ENCODE data around the gene PCDHA4. TPM values are rescaled to one million over a fixed set of nuclear protein-coding genes. Genes with fewer than 3 reads are reported as not detected.
"Not testable (repeated sequence)": the region's sequence is repeated elsewhere in the genome, so short reads cannot be mapped to it uniquely, and the experiment has no call there.

PCDHA4 gene
- 0.59 TPM for total RNA-seq
- long read RNA-seq, result 0 reads

DNA sequence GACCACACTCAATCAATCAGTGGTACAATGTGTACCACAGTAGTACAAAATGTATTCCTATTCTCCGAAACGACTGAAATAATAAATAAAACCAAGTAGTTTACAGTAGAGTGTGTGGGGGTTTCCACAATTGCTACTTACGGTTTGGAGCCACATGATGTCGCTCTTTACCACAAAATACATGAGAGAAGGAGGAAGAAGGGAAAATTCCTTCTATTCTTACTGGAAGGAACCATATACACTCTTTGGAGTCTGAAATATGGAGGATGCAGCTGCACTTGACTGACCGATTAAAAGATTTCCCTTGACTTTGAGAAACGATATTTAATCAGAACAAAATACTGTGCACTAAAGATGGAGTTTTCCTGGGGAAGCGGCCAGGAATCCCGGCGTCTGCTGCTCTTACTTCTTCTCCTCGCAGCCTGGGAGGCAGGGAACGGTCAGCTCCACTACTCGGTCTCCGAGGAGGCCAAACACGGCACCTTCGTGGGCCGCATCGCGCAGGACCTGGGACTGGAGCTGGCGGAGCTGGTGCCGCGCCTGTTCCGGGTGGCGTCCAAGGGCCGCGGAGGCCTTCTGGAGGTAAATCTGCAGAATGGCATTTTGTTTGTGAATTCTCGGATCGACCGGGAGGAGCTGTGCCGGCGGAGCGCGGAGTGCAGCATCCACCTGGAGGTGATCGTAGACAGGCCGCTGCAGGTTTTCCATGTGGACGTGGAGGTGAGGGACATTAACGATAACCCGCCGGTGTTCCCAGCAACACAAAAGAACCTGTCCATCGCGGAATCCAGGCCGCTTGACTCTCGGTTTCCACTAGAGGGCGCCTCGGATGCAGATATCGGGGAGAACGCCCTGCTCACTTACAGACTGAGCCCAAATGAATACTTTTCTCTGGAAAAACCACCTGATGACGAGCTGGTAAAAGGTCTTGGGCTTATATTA is at the start of gene PCDHA4:
Gene PCDHA4 (plus strand): TSS at position 235 of the 942 bp plus-strand sequence.
- intact Hi-C loops (cut with DNase I), result no loop called here
- DNase-seq (no peak), ATAC-seq (peak; percentile 51 to 83)
- Histone ChIP-seq H3K4me3 (peak within 1 kb of the TSS; percentile 42), H3K27ac (no peak within 1 kb of the TSS), H3K36me3 (no peaks in the 10 kb centered on the region), H3K27me3 (ENCODE audit: low read depth) (peaks cover 16% of the 10 kb centered on the region), H3K4me1 (no peaks in the 10 kb centered on the region), H3K9me3 (peaks cover 19% of the 10 kb centered on the region)
- TF ChIP-seq, protein P1, sequence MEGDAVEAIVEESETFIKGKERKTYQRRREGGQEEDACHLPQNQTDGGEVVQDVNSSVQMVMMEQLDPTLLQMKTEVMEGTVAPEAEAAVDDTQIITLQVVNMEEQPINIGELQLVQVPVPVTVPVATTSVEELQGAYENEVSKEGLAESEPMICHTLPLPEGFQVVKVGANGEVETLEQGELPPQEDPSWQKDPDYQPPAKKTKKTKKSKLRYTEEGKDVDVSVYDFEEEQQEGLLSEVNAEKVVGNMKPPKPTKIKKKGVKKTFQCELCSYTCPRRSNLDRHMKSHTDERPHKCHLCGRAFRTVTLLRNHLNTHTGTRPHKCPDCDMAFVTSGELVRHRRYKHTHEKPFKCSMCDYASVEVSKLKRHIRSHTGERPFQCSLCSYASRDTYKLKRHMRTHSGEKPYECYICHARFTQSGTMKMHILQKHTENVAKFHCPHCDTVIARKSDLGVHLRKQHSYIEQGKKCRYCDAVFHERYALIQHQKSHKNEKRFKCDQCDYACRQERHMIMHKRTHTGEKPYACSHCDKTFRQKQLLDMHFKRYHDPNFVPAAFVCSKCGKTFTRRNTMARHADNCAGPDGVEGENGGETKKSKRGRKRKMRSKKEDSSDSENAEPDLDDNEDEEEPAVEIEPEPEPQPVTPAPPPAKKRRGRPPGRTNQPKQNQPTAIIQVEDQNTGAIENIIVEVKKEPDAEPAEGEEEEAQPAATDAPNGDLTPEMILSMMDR (IDR thresholded peaks at IDR 0.05), result peak; percentile 40

DNA sequence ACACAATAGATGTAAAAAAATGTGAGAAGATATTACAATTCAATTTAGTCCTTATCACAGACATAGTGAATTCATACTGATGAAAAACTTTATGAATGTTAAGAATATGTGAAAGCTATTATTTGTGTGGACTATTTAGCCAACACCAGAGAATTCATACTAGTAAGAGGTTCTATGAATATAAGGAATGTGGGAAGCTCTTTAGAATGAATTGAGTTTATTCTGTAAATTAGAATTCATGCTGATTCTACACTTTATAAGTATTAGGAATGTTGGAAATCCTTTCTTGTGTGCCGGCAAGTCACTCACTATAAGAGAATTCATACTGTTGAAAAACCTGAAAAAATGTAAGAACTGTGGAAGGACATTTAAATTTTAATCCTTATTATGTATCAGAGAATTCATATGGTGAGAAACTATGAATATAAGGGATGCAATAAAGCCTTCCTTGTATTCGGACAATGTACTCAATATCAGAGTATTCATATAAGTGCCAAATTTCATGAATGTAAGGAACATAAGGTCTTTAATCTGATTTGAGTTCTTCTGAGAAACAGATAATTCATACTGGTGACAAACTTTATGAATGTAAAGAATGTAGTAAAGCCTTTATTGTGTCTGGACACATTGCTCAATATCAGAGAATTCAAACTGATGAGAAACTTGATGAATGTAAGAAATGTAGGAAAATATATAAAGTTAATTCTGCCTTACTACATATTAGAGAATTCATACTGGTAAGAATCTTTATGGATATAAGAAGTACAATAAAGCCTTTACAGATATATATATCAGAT is 42.5 kb upstream of the PCDHA4 start:
- H3K4me1 ChIP-seq, result no peaks in the 10 kb centered on the region
- no peak for DNase-seq
- peaks cover 97% of the 10 kb centered on the region for H3K9me3 ChIP-seq
- ATAC-seq, result no peak
- TF ChIP-seq, protein P1 (IDR thresholded peaks at IDR 0.05), result no peak
- H3K4me3 ChIP-seq, result no peak overlapping the region
- no peaks in the 10 kb centered on the region for H3K36me3 ChIP-seq
- intact Hi-C loops (cut with DNase I), result no loop called here
- H3K27ac ChIP-seq, result no peak overlapping the region
- H3K27me3 ChIP-seq (ENCODE audit: low read depth), result no peaks in the 10 kb centered on the region

DNA sequence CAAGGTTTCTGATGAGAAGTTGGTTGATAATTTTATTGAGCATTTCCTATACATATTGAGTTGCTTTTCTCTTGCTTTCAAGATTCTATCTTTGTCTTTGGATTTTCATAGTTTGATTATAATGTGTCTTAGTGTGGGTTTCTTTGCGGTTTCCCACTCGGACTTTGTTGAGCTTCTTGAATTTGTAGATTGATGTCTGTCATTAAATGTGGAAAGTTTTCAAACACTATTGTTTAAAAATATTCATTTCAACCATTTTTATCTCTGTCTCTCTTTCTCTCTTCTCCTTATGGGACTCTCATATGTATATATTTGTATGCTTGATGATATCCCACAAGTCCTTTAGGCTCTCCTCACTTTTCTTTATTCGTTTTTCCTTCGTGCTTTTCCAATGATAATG is 39.4 kb upstream of the PCDHA4 start:
- DNase-seq (no peak), ATAC-seq (no peak)
- Histone ChIP-seq H3K4me1 (no peaks in the 10 kb centered on the region), H3K36me3 (no peaks in the 10 kb centered on the region), H3K27ac (no peak overlapping the region), H3K9me3 (peaks cover 98% of the 10 kb centered on the region), H3K27me3 (ENCODE audit: low read depth) (no peaks in the 10 kb centered on the region), H3K4me3 (no peak overlapping the region)
- TF ChIP-seq, protein P1 (IDR thresholded peaks at IDR 0.05), result no peak
- intact Hi-C loops (cut with DNase I), result no loop called here

DNA sequence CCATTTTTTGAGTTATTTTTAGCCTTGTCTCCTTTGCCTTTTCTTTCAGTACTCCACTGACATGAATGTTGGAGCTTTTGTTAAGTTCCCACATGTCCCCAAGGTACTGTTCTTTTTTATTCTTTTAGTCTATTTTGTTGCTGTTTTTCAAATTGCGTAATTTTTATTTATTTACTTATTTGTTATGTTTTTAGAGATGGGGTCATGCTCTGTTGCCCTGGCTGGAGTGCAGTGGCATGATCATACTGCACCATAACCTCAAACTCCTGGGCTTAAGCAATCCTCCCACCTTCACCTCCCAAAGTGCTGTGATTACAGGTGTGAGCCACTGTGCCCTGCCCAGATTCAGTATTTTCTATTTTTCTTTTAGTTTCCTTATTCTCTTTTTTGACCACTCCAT is 26.4 kb upstream of the PCDHA4 start:
- no peak overlapping the region for H3K4me3 ChIP-seq
- no peaks in the 10 kb centered on the region for H3K4me1 ChIP-seq
- TF ChIP-seq, protein P1 (IDR thresholded peaks at IDR 0.05), result no peak
- H3K9me3 ChIP-seq, result peaks cover 62% of the 10 kb centered on the region
- no peaks in the 10 kb centered on the region for H3K27me3 ChIP-seq (ENCODE audit: low read depth)
- ATAC-seq (no peak), DNase-seq (no peak)
- no peaks in the 10 kb centered on the region for H3K36me3 ChIP-seq
- no peak overlapping the region for H3K27ac ChIP-seq
- intact Hi-C loops (cut with DNase I), result no loop called here

DNA sequence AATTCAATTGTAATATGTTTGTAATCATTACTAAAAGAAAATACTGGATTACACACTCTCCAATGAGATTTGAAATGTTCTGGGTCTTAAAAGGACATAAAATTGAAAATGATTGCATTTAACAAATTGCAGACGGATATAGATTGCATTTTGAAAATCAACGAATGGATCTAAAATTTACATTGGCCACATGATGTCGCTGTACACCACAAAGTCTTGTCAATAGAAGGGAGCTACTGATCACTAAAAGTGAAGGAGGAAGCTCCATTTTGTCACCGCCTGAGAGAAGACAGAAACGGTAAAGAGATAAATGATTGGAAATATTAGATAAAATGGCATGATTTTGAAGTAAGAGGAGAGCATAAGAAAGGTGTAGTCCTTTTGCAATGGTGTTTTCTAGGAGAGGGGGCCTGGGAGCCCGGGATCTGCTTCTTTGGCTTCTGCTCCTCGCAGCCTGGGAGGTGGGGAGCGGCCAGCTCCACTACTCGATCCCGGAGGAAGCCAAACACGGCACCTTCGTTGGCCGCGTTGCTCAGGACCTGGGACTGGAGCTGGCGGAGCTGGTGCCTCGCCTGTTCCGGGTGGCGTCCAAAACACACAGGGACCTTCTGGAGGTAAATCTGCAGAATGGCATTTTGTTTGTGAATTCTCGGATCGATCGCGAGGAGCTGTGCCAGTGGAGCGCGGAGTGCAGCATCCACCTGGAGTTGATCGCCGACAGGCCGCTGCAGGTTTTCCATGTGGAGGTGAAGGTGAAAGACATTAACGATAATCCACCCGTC is 20.8 kb upstream of the PCDHA4 start, which contains the start of gene PCDHA1:
Gene PCDHA1 (plus strand): TSS at position 236 of the 782 bp plus-strand sequence.
- Histone ChIP-seq H3K27me3 (ENCODE audit: low read depth) (peaks cover 17% of the 10 kb centered on the region), H3K4me3 (no peak within 1 kb of the TSS), H3K9me3 (peaks cover 57% of the 10 kb centered on the region), H3K27ac (no peak within 1 kb of the TSS), H3K4me1 (no peaks in the 10 kb centered on the region), H3K36me3 (no peaks in the 10 kb centered on the region)
- ATAC-seq (no peak), DNase-seq (peak; percentile 29)
- intact Hi-C loops (cut with DNase I), result no loop called here
- TF ChIP-seq, protein P1 (IDR thresholded peaks at IDR 0.05), result no peak

DNA sequence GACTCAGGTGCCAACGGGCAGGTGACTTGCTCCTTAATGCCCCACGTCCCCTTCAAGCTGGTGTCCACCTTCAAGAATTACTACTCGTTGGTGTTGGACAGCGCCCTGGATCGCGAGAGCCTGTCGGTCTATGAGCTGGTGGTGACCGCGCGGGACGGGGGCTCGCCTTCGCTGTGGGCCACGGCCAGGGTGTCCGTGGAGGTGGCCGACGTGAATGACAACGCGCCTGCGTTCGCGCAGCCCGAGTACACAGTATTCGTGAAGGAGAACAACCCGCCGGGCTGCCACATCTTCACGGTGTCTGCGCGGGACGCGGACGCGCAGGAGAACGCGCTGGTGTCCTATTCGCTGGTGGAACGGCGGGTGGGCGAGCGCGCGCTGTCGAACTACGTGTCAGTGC is 19.4 kb upstream of the PCDHA4 start:
- DNase-seq, result peak; percentile 38
- Histone ChIP-seq H3K27me3 (ENCODE audit: low read depth) (peaks cover 17% of the 10 kb centered on the region), H3K9me3 (peaks cover 51% of the 10 kb centered on the region)
- H3K4me3 ChIP-seq; ATAC-seq; H3K36me3 ChIP-seq; intact Hi-C loops (cut with DNase I); H3K4me1 ChIP-seq; H3K27ac ChIP-seq: not testable (repeated sequence)

DNA sequence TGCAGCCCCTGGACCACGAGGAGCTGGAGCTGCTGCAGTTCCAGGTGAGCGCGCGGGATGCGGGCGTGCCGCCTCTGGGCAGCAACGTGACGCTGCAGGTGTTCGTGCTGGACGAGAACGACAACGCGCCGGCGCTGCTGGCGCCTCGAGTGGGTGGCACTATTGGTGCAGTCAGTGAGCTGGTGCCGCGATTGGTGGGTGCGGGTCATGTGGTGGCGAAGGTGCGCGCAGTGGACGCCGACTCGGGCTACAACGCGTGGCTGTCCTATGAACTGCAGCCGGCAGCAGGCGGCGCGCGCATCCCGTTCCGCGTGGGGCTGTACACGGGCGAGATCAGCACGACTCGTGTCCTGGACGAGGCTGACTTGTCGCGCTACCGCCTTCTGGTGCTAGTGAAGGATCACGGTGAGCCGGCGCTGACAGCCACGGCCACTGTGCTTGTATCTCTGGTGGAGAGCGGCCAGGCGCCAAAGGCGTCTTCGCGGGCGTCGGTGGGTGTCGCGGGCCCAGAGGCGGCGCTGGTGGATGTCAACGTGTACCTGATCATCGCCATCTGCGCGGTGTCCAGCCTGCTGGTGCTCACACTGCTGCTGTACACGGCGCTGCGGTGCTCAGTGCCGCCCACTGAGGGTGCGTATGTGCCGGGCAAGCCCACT is 18.9 kb upstream of the PCDHA4 start:
- intact Hi-C loops (cut with DNase I); H3K27ac ChIP-seq; ATAC-seq; H3K4me3 ChIP-seq; H3K36me3 ChIP-seq; H3K4me1 ChIP-seq: not testable (repeated sequence)
- DNase-seq, result peak; percentile 38
- H3K9me3 ChIP-seq, result peaks cover 45% of the 10 kb centered on the region
- peaks cover 17% of the 10 kb centered on the region for H3K27me3 ChIP-seq (ENCODE audit: low read depth)

Measured in lower lobe of right lung (tissue), 2 donors.